Activated CD4-positive, CD25-positive, alpha-beta regulatory T cell treated with anti-CD3 and anti-CD28 coated beads, Interleukin-2, amount 50 U/mL, for 16 hours (primary cell): Measurements from ENCODE around the gene ACKR2.

Source experiments
- DNase-seq: peaks from one replicate; pipeline ENCODE4 v3.0.0-alpha.2; 2020; ENCODE audit warnings: low read depth, low spot score

Gene ACKR2

DNA sequence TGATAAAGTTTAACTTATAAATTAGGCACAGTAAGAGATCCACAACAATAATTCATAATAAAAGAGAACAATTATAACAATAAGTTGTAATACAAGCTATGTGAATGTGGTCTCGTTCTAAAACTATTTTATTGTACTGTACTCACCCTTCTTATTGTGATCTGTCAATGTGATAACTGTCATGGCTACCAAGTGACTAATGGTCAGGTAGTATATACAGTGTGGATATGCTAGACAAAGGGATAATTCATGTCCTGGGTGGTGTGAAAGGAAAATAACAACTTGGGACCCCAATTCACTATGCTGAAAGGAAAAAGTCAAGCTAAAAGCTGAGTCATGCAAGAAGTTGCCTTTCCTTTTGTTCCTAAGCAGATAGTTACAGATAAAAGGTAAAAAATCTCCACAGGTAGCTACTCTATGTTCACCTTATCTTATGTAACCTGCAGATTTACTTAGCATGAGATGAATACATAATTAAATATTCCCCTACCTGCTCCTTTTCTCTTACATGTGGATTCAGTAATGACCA is 77.1 kb downstream of the ACKR2 start:
- DNase-seq: no peak

DNA sequence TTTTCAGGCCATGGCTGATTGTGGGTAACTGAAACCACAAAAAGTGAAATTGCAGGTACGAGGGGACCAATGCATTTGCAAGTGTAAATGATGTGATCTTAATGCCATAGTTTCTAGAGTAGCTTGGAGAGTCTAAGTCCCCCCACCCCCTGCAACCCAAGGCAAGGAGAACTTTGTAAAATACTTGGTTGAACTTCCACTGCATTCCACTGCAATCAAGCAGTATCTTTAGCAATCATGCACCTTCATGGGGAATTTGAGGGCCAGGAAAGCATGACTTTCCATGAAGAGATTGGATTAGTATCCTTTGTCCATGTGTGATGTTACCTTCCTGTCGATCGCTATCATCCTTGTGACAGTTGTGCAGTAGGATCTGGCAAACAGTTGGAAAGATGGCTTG is 77.8 kb downstream of the ACKR2 start:
- DNase-seq: no peak

DNA sequence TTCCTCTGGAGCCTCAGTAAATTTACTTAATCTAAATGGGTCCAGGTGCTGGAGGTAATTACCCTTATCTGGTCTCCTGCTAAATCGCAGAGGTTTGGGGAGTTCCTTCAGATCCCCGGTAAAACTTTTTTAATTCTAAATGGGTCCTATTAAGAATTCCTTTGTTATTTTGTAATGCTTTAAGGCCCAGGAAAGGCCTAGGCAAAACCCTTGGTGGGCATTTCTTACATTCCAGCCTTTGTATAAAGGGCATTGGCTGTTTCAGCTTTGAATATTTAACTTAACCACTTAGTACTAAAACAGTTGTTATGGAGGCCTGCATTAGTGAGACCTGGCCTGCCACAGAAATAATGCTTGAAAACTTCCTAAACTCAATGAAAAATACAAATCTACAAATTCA is 81.8 kb downstream of the ACKR2 start:
- DNase-seq: no peak

DNA sequence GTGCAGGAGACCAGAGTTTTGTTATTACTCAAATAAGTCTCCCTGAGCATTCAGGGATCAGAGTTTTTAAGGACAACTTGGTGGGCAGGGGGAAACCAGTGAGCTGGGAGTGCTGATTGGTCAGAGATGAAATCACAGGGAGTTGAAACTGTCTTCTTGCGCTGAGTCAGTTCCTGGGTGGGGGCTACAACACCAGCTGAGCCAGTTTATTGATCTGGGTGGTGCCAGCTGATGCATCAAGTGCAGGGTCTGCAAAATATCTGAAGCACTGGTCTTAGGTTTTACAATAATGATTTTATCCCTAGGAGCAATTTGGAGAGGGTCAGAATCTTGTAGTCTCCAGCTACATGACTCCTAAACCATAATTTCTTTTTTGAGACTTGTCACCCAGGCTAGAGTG is 82.9 kb downstream of the ACKR2 start:
- no peak for DNase-seq

DNA sequence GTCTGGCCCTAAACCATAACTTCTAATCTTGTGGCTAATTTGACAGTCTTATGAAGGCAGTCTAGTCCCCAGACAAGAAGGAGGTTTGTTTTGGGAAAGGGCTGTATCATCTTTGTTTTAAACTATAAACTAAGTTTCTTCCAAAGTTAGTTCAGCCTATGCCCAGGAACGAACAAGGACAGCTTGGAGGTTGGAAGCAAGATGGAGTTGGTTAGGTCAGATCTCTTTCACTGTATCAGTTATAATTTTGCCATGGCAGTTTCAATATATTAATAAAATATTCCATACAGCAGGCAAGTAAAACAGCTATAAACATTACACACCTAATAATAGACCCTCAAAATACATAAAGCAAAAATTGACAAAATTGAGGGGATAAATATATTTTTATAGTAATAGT is 83.6 kb downstream of the ACKR2 start:
- no peak for DNase-seq

DNA sequence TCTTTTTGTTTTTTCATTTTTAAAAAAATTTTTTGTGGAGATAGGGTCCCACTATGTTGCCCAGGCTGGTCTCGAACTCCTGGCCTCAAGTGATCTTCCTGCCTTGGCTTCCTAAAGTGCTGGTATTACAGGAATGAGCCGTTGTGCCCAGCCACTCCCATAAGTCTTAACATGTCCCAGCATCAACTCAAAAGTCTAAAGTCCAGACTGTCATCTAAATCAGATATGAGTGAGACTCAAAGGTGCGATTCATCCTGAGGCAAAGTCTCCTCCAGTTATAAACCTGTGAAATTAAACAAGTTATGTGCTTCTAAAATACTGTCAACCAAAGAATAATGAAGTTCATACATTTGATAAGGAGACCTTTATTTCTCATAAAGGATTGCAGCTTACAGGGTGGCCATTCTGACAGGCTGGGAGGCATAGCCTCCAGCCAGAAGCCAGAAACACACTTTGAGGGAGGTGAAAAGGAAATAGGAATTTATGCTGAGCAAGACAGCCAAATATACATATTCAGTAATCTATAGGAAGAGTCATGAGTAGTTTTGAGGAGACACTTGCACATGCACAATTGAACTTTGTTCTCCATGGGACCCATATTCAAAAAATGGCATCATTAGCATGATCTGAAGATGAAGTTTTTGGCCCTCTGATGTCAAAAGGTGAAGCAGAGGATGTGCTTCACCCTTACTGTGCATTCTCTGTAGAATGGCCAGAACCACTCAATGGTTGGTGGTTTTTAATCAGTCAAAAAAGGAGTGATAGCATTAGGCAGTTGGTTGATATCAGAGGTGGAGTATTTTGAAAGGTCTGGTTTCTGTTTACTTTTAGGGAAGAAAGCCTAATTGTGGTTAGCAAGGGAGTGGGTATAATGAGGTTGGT is 85.7 kb downstream of the ACKR2 start:
- DNase-seq: no peak

DNA sequence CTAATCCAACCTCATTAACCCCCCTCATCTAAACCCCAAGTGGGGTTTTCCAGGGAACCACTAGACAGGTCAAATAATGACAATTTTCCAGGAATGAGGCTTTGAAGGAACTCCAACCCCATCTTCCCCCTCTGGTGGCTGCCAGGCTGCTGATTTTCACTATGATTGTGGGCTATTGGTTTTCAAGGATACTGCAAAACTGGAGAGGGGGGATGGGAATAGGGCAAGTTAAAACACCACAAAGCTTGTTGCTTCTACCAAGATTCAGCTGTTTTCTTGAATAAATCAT is 86.3 kb downstream of the ACKR2 start:
- no peak for DNase-seq

DNA sequence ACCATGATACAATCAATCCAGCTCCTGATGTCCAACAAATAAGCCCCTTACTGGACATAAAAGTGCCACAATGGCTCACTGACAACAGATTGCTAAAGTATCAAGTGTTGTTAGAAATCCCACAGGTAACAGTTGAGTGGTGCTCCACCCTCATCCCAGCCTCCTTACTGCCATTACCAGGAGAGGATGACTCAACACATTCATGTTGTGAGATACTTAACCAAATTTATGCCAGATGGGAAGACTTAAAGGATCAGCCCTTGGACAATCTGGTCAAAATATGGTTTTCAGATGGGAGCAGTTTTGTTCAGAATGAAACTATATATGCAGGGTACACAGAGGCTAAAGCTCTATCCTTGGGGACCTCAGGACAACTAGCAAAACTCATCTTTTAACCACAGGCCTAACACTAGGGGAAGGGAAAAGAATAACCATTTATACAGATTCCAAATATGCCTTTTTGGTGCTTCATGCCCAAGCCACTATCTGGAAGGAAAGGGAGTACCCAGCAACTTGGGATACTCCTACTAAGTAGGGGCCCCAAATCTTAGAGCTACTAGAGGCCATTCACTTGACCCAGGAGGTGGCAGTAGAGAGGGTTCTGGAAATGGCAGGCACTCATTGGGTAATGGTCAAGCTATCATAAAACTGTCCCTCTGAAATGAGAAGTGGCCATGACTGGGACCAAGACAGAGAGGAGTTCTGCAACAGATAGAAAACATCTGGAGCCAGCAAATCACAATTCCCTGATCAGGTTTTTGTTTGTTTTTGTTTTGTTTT is 89.8 kb downstream of the ACKR2 start:
- DNase-seq: no peak

DNA sequence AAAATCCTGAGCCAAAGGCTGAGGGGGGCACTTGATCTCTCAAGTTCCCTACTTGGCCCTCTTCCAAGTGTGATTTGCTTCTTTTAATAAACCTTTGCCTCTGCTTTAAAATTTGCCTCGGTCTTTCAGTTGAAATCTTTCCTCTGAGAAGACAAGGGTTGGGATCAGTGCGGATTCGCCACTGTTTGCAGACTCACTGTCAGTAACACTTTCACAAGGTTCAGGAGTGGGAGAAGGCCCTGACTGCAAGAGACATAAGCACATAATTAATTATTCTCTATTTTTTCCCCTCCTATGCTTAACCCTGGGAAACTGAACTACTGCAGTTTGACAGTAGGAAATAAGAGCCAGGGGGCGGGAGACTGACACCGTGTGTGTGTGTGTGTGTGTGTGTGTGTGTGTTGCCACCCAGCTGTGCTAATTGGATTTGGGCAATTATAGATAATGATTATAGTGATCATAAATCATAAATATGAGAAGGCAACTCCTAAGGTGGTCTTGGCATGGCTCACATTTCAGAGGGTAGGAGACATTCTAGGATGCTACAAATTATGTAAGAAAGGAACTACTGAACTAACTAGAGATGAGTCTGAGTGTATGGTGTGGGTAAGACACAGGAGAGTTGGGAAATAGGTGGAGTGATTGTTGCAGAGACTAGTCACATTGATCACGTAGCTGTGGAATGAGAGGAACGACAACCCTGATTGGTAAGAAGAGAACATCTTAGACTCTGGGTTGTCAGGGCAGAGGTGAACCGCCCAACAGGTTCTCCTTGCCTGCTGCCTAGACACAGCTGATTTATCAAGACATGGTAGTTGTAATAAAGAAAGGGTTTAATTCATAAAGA is 91.2 kb downstream of the ACKR2 start:
- no peak for DNase-seq

DNA sequence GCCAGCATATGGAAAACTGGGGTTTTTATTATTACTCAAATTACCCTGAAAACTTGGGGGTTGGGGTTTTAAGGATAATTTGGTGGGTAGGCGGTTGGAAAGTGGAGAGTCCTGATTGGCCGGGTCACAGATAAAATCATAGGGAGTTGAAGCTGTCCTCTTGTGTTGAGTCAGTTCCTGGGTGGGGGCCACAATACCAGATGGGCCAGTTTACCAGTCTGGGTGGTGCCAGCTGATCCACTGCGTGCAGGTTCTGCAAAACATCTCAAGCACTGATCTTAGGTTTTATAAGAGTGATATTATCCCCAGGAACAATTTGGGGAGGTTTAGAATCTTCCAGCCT is 91.8 kb downstream of the ACKR2 start:
- DNase-seq: no peak

DNA sequence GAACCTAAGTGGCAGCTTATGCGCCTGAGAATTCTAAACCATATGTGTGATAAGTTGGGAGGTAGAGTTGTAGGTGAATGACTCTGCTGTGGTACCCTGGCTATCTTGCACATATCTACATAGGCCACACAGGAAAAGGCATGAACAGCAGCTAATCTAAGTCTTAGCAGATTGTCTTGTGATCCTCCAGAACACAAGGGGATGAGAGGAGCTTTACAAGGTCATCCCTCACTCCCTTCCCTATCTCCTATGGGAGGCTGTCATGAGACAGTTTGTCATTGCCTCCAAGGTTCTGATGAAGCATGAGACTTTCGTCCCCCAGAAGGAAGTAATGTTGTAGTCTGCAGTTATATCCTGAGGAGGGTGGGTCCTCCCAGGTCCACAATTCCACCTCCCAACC is 93.0 kb downstream of the ACKR2 start:
- no peak for DNase-seq

DNA sequence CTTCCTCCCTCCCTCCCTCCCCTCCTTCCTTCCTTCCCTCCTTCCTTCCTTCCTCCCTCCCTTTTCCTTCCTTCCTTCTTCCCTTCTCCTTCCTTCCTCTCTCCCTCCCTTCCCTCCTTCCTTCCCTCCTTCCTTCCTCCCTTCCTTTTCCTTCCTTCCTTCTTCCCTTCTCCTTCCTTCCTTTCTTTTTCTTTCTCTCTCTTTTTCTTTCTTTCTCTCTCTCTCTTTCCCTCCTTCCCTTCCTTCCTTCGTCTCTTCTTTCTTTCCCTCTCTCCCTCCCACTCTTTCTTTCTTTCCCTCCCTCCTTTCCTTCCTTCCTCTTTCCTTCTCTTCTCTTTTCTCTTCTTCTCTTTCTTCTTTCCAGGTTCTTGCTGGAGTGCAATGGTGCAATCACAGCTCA is 94.8 kb downstream of the ACKR2 start:
- no peak for DNase-seq

DNA sequence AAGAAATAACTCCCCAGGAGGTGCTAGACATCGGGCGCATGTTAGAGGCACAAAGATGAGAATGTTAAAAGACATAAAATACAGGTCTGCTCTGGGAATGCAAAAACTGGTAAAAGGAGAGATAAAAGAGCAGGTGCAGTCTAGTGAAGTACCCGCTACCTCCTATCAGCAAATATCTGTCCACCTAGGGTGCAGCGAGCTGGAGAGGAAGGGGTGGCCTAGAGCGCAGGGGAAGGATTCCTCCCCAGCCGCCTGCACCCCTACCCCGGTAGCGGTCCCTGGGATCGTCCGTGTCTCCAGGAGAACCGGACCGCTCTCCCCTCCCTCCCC is 96.5 kb downstream of the ACKR2 start:
- no peak for DNase-seq

DNA sequence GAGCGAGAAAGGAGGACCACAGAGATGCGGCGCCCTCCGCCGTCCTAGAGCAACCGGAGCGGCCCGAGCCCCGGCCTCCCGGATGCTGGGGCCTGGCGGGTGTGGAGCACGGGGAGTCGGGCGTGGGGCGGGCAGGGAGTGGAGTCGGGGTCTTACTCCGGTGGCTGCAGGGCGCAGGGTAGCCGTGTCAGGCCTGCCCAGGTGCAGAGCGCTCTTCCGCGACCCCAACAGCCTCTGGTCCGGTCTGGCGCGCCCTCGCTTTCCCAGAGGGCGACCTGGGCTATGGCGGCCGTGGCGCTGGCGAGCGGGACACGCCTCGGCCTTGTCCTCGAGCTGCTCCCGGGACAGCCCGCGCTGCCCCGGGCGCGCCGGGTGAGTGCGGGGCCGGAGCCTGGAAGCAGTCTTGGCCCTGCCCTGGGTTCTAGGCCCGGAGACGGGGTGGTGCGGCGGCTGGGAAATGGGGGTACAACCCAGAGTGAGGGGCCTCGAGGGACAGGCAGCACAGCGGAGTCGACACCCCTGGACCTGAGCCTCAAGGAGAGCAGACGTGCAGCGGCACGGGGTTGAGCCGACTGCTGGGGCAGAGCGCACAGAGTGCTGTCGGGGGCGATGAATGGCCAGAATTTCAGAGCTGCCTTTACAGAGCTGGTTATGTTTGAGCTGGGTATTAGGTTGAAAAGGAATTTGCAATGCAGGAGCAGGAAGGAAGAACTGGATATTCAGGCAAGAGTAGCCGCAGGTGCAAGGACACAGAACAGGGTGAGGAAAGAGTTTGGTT is 97.0 kb downstream of the ACKR2 start, which contains the start of gene ZNF662:
Gene ZNF662, plus strand, starts transcription at position 73 of the 778 bp plus-strand sequence. CDS start 1,973 bp downstream, outside the sequence.
- DNase-seq: no peak

DNA sequence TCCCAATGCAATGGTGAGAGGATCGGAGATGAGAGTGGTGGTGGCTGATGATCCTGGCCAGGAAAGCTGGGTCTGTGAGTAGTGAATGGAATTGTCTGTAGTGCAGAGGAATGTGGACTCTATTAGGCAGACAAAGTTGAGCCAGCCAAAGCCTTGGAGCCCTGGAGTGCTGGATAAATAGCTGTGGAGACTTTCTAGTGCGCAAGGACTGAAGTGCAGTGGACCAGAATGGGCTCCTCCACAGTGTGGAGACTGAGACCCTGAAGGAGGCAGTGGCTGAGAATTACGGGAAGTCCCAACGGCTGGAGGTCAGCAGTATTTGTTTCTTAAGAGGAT is 97.6 kb downstream of the ACKR2 start:
- no peak for DNase-seq

DNA sequence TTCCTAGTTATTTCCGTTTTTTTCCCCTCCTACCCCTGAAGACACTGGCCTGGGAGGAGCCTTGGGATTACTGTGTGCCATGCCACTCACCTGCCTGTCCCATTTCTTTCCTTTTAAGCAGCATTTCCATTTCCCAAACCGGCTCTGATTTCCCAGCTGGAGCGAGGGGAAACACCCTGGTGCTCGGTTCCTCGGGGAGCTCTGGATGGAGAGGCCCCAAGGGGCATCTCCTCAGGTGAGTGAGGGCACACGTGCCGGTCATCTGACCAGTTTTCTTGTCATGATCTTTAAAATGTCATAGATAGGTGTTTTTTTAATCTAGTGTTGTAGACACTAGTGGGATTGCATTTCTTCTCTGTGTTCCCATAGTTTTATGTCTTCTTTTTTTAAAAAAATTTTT is 99.4 kb downstream of the ACKR2 start:
- DNase-seq: no peak

DNA sequence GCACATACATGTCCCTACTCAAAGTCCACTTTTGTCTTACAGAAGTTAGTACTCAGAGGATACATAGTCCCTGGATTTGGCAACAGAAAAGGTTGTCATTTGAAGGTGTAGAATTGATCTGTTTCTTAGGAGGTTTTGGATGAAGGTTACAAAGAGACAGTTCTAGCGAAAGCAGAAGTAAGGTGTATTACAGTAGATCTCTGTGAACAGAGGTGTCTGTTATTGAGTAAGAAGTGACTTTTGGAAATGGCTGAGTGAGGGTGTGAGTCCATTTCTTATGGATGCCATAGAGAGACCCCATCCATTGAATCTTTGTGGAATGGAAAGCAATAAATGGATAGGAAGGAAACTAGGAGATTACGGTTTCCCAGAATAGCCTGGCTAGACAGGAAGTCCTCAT is 102.3 kb downstream of the ACKR2 start:
- no peak for DNase-seq

DNA sequence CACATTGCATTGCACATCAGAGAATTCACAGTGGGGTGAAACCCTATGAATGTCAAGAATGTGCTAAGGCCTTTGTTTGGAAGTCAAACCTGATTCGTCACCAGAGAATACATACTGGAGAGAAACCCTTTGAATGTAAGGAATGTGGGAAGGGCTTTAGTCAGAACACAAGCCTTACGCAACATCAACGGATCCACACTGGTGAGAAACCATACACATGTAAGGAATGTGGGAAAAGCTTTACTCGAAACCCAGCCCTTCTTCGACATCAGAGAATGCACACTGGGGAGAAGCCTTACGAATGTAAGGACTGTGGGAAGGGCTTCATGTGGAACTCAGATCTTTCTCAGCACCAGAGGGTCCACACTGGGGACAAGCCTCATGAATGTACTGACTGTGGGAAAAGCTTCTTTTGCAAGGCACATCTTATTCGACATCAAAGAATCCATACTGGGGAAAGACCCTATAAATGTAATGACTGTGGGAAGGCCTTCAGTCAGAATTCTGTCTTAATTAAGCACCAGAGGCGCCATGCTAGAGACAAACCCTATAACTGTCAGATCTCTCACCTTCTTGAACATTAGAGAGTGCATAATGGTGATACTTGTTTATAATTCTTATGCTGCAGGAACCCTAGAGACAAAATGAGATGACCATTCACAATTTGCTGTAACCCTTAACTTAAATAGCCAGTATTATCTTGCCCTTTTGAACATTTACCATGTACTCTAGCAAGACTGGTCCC is 105.7 kb downstream of the ACKR2 start:
- no peak for DNase-seq
